Caco-2 (cell line): ENCODE results near the gene ADGRB3. TPM values are rescaled to one million over a fixed set of nuclear protein-coding genes. Genes with fewer than 3 reads are reported as not detected.

Experiments
- BruUV-seq: library from RNA; stranded (reverse); fragments of 400-500 nt; replicated peaks from 2 replicates; lab custom pipeline; 2021; lab: Mats Ljungman, UMichigan
- CTCF ChIA-PET: fragments of 300-600 bp; sonication (Branson Sonifier 250); formaldehyde crosslinking; loops from one replicate; lab custom pipeline; 2022; ENCODE audit warnings: antibody characterized with exemption; lab: Charles Lee
- POLR2A ChIA-PET: fragments of 300-600 bp; sonication (Branson Sonifier 250); formaldehyde crosslinking; loops from one replicate; lab custom pipeline; 2022; ENCODE audit warnings: antibody characterized with exemption; lab: Charles Lee
- DNase-seq, 2 experiments: peaks; one replicate each; pipeline versions ENCODE4 v3.0.0 to v3.0.0-alpha.2; 2020 to 2022
- H3K27me3 ChIP-seq: replicated peaks from 2 replicates; pipeline ENCODE4 v1.6.0; 2011; ENCODE audit warnings: low read length; ENCODE audit not compliant: control insufficient read depth, insufficient read depth
- H3K36me3 ChIP-seq: 2 replicates; pipeline ENCODE4 v1.5.1; 2011; ENCODE audit warnings: low read length; ENCODE audit not compliant: control insufficient read depth, insufficient read depth
- H3K4me1 ChIP-seq: fragments of 250-450 bp; sonication (Bioruptor Pico); 2 replicates; pipeline ENCODE4 v1.5.1; 2020; ENCODE audit warnings: mild to moderate bottlenecking
- H3K4me3 ChIP-seq: 2 replicates; pipeline ENCODE4 v1.5.1; 2011; ENCODE audit warnings: low read depth, mild to moderate bottlenecking, control low read depth, low read length
- H3K9me3 ChIP-seq: fragments of 250-450 bp; sonication (Bioruptor Pico); 2 replicates; pipeline ENCODE4 v1.5.1; 2020; ENCODE audit warnings: mild to moderate bottlenecking, moderate library complexity
- H3K27ac Mint-ChIP-seq: one replicate; pipeline ENCODE4 v1.8.0; 2022; ENCODE audit warnings: mixed read lengths; ENCODE audit not compliant: unreplicated experiment
- H3K27me3 Mint-ChIP-seq: one replicate; pipeline ENCODE4 v1.8.0; 2022; ENCODE audit warnings: mixed read lengths; ENCODE audit not compliant: insufficient read depth, unreplicated experiment
- H3K36me3 Mint-ChIP-seq: one replicate; pipeline ENCODE4 v1.8.0; 2022; ENCODE audit warnings: mild to moderate bottlenecking, mixed read lengths; ENCODE audit not compliant: insufficient read depth, unreplicated experiment
- H3K4me1 Mint-ChIP-seq: one replicate; pipeline ENCODE4 v1.8.0; 2022; ENCODE audit warnings: low read depth, mixed read lengths; ENCODE audit not compliant: unreplicated experiment
- H3K4me3 Mint-ChIP-seq: one replicate; pipeline ENCODE4 v1.8.0; 2022; ENCODE audit warnings: mild to moderate bottlenecking, moderate library complexity, mixed read lengths; ENCODE audit not compliant: unreplicated experiment
- H3K9me3 Mint-ChIP-seq: one replicate; pipeline ENCODE4 v1.8.0; 2022; ENCODE audit warnings: mixed read lengths; ENCODE audit not compliant: unreplicated experiment
- CTCF ChIP-seq, 2 experiments: fragments of 200-600 bp in 1 of 2; IDR thresholded peaks; 1 replicate in 1 of 2; 2 replicates in 1 of 2; pipeline versions ENCODE4 v1.5.1 to v1.8.0; 2011 to 2022; ENCODE audit warnings: antibody characterized with exemption in 1 of 2, control low read depth in 1 of 2, inconsistent platforms in 1 of 2, low read depth in 1 of 2, low read length in 1 of 2, mild to moderate bottlenecking in 1 of 2, moderate library complexity in 1 of 2; ENCODE audit not compliant: insufficient read depth in 1 of 2, severe bottlenecking in 1 of 2, unreplicated experiment in 1 of 2
- intact Hi-C: fragments of 100-400 bp; cut with micrococcal nuclease; formaldehyde crosslinking; loops from one replicate; pipeline ENCODE4 v1.10.0; 2022; ENCODE audit not compliant: unreplicated experiment
- total RNA-seq: library from RNA; stranded (reverse); gene quantifications from 2 replicates; pipeline ENCODE4 v1.2.3, GENCODE V29; 2022

The ADGRB3 gene
- total RNA-seq, 1 experiment from 2014 or later, result 0.18 TPM

DNA sequence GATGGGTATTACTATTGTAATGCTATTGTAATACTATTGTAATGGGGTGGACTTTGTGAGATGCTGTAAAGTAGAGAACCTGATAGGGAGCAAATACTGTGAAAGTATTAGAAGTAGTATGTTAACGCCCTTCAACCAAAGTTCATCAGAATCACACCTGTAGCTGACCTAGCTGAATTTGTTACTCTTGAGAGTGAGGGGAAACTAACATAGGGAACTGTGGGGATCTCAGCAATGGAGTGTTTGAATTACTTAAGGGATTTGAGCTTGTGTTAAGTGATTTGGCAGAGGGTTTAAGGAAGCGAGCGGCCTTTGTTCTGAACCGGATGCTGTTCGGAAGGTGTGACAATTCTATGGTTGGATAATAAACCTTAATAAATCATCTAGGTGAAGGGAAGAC, 312.6 kb downstream of the ADGRB3 start:
- CTCF ChIA-PET, result no interaction called here
- Mint-ChIP-seq H3K27me3 (peaks cover 3% of the 10 kb centered on the region), H3K36me3 (no peaks in the 10 kb centered on the region), H3K4me3 (no peak overlapping the region), H3K4me1 (no peaks in the 10 kb centered on the region), H3K27ac (no peak overlapping the region), H3K9me3 (no peaks in the 10 kb centered on the region)
- Histone ChIP-seq H3K27me3 (no peaks in the 10 kb centered on the region), H3K9me3 (no peaks in the 10 kb centered on the region), H3K36me3 (no peaks in the 10 kb centered on the region), H3K4me1 (no peaks in the 10 kb centered on the region), H3K4me3 (no peak overlapping the region)
- POLR2A ChIA-PET, result no interaction called here
- intact Hi-C loops, result no loop called here
- BruUV-seq, result no TSS peak
- no peak for TF ChIP-seq CTCF (IDR thresholded peaks at IDR 0.05; ENCODE audit: insufficient read depth in 1 of 2, low read depth in 1 of 2, low read length in 1 of 2, severe bottlenecking in 1 of 2, unreplicated experiment in 1 of 2)
- no peak for DNase-seq

- Histone ChIP-seq H3K9me3 (no peaks in the 10 kb centered on the region), H3K27me3 (no peaks in the 10 kb centered on the region), H3K4me1 (no peaks in the 10 kb centered on the region), H3K4me3 (no peak overlapping the region), H3K36me3 (no peaks in the 10 kb centered on the region)
- intact Hi-C loops, result no loop called here
- ChIA-PET CTCF (no interaction called here), POLR2A (no interaction called here)
- Mint-ChIP-seq H3K27ac (no peak overlapping the region), H3K27me3 (peaks cover 10% of the 10 kb centered on the region), H3K4me3 (no peak overlapping the region), H3K9me3 (no peaks in the 10 kb centered on the region), H3K4me1 (no peaks in the 10 kb centered on the region), H3K36me3 (no peaks in the 10 kb centered on the region)
- peak in 1 of 2 experiments; percentile 26 for TF ChIP-seq CTCF (IDR thresholded peaks at IDR 0.05; ENCODE audit: insufficient read depth in 1 of 2, low read depth in 1 of 2, low read length in 1 of 2, severe bottlenecking in 1 of 2, unreplicated experiment in 1 of 2)
- DNase-seq, result no peak
- BruUV-seq, result no TSS peak
Measured at GRCh38 chr6:68951270-68951669, 316.2 kb downstream of the ADGRB3 start.

GRCh38 chr6:68958327-68958726, 323.2 kb downstream of the ADGRB3 start:
- CTCF ChIA-PET, result no interaction called here

More at GRCh38 chr6:68958327-68958726, 323.2 kb downstream of the ADGRB3 start:
- no peak for DNase-seq
- no peaks in the 10 kb centered on the region for H3K36me3 ChIP-seq
- Mint-ChIP-seq H3K27me3 (peaks cover 8% of the 10 kb centered on the region), H3K4me3 (no peak overlapping the region), H3K27ac (no peak overlapping the region), H3K9me3 (no peaks in the 10 kb centered on the region), H3K36me3 (no peaks in the 10 kb centered on the region), H3K4me1 (no peaks in the 10 kb centered on the region)
- H3K27me3 ChIP-seq, result no peaks in the 10 kb centered on the region
- POLR2A ChIA-PET, result no interaction called here
- H3K9me3 ChIP-seq, result no peaks in the 10 kb centered on the region
- no peak overlapping the region for H3K4me3 ChIP-seq
- no TSS peak for BruUV-seq
- TF ChIP-seq CTCF (IDR thresholded peaks at IDR 0.05; ENCODE audit: insufficient read depth in 1 of 2, low read depth in 1 of 2, low read length in 1 of 2, severe bottlenecking in 1 of 2, unreplicated experiment in 1 of 2), result no peak
- intact Hi-C loops, result loop anchor here (1.0 kb wide), 2 partner anchors 81 to 320 kb away; no protein-coding TSS in a partner anchor
- H3K4me1 ChIP-seq, result no peaks in the 10 kb centered on the region
